HepG2 (cell line): ENCODE results near the gene SYT7. TPM values are rescaled to one million over a fixed set of nuclear protein-coding genes. Genes with fewer than 3 reads are reported as not detected.
A peak's percentile ranks its signal among the peaks of the same experiment; 100 is the strongest.

Experiments
- ARNT ChIP-seq: fragments of 450-650 bp; IDR thresholded peaks from 2 replicates; pipeline ENCODE4 v1.6.1; 2017
- ATF1 ChIP-seq: IDR thresholded peaks from 2 replicates; pipeline ENCODE4 v1.6.1; 2016; ENCODE audit warnings: mild to moderate bottlenecking, control low read depth
- FOSL1 ChIP-seq: sonication (generic); formaldehyde crosslinking; IDR thresholded peaks from 2 replicates; pipeline ENCODE4 v1.9.0; 2021; ENCODE audit warnings: missing genetic modification reagents, borderline replicate concordance
- GABPA ChIP-seq, 2 experiments: IDR thresholded peaks; 2 replicates each; pipeline ENCODE4 v1.6.1; 2011 to 2016; ENCODE audit warnings: low read depth in 2 of 2, low read length in 1 of 2, missing biosample characterization in 1 of 2, missing genetic modification characterization in 1 of 2
- KLF16 ChIP-seq, 2 experiments: sonication (generic) in 1 of 2; formaldehyde crosslinking in 1 of 2; IDR thresholded peaks; 2 replicates each; pipeline versions ENCODE4 v1.6.1 to v1.8.0; 2016 to 2023; ENCODE audit warnings: missing genetic modification reagents in 2 of 2, missing compliant biosample characterization in 1 of 2
- REPIN1 ChIP-seq: sonication (generic); formaldehyde crosslinking; IDR thresholded peaks from 2 replicates; pipeline ENCODE4 v1.8.0; 2022; ENCODE audit warnings: missing genetic modification reagents, low read depth, mild to moderate bottlenecking, borderline replicate concordance
- SMC3 ChIP-seq: IDR thresholded peaks from 2 replicates; pipeline ENCODE4 v1.6.1; 2011; ENCODE audit warnings: low read length, improper control_type of control experiment
- STAG1 ChIP-seq: sonication (generic); formaldehyde crosslinking; IDR thresholded peaks from 2 replicates; pipeline ENCODE4 v1.4.0; 2020; ENCODE audit warnings: missing genetic modification reagents
- THAP11 ChIP-seq: IDR thresholded peaks from 2 replicates; pipeline ENCODE4 v1.6.1; 2016; ENCODE audit warnings: missing biosample characterization, missing genetic modification reagents
- TRAFD1 ChIP-seq: sonication (generic); formaldehyde crosslinking; IDR thresholded peaks from 2 replicates; pipeline ENCODE4 v1.5.1; 2020; ENCODE audit warnings: missing genetic modification reagents, mild to moderate bottlenecking, borderline replicate concordance
- TRIM22 ChIP-seq: fragments of 450-650 bp; IDR thresholded peaks from 2 replicates; pipeline ENCODE4 v1.6.1; 2017
- XRCC5 ChIP-seq: fragments of 200-400 bp; formaldehyde crosslinking; optimal IDR thresholded peaks from 2 replicates; pipeline ENCODE3; 2017; ENCODE audit warnings: mild to moderate bottlenecking, low read length
- ZBTB7B ChIP-seq: sonication (generic); formaldehyde crosslinking; IDR thresholded peaks from 2 replicates; pipeline ENCODE4 v1.4.0; 2020; ENCODE audit warnings: missing genetic modification reagents
- ZGPAT ChIP-seq: IDR thresholded peaks from 2 replicates; pipeline ENCODE4 v1.6.1; 2016; ENCODE audit warnings: mild to moderate bottlenecking
- ZNF253 ChIP-seq: sonication (generic); formaldehyde crosslinking; IDR thresholded peaks from 2 replicates; pipeline ENCODE4 v1.8.0; 2022; ENCODE audit warnings: mild to moderate bottlenecking, missing genetic modification reagents, borderline replicate concordance
- ZNF264 ChIP-seq: sonication (generic); formaldehyde crosslinking; IDR thresholded peaks from 2 replicates; pipeline ENCODE4 v1.4.0; 2020; ENCODE audit warnings: missing genetic modification reagents
- ZNF280D ChIP-seq: sonication (generic); formaldehyde crosslinking; IDR thresholded peaks from 2 replicates; pipeline ENCODE4 v1.5.1; 2020; ENCODE audit warnings: mild to moderate bottlenecking, missing genetic modification reagents
- ZNF350 ChIP-seq: sonication (generic); formaldehyde crosslinking; IDR thresholded peaks from 2 replicates; pipeline ENCODE4 v1.4.0; 2020; ENCODE audit warnings: mild to moderate bottlenecking, low read depth, missing genetic modification reagents, borderline replicate concordance
- ZNF468 ChIP-seq: sonication (generic); formaldehyde crosslinking; IDR thresholded peaks from 2 replicates; pipeline ENCODE4 v1.8.0; 2022; ENCODE audit warnings: mild to moderate bottlenecking, moderate library complexity, missing genetic modification reagents
- ZNF572 ChIP-seq: sonication (generic); formaldehyde crosslinking; IDR thresholded peaks from 2 replicates; pipeline ENCODE4 v1.5.1; 2020; ENCODE audit warnings: mild to moderate bottlenecking, missing genetic modification reagents
- ZNF709 ChIP-seq: sonication (generic); formaldehyde crosslinking; IDR thresholded peaks from 2 replicates; pipeline ENCODE4 v1.5.0; 2020; ENCODE audit warnings: mild to moderate bottlenecking, missing genetic modification reagents
- ZSCAN12 ChIP-seq: sonication (generic); formaldehyde crosslinking; IDR thresholded peaks from 2 replicates; pipeline ENCODE4 v1.9.0; 2021; ENCODE audit warnings: mild to moderate bottlenecking, missing genetic modification reagents
- polyA plus RNA-seq, 8 experiments: library from polyadenylated mRNA; depleted of rRNA in 3 of 8; stranded (reverse) in 7 of 8; unstranded in 1 of 8; fragments of >200 nt; fragmentation: Illumina TruSeq in 4 of 8; extraction: Trizol in 4 of 8; gene quantifications; 2 replicates each; pipeline versions ENCODE4 v1.2.1 to v1.2.3, GENCODE V29; 2011 to 2016; ENCODE audit warnings: low read depth in 4 of 8, missing spikeins in 1 of 8, mixed read lengths in 1 of 8; ENCODE audit not compliant: insufficient read depth in 1 of 8
- total RNA-seq, 5 experiments: library from RNA; depleted of rRNA; stranded (reverse); fragments of >200 nt; fragmentation: Illumina TruSeq; extraction: Trizol; gene quantifications; 2 replicates each; pipeline ENCODE4 v1.2.3, GENCODE V29; 2016; ENCODE audit warnings: low read depth in 1 of 5

The SYT7 gene
- total and polyA plus RNA-seq, 2 of the 13 experiments (the other 11 are each of a cell fraction or from before 2014, with no cell fraction given) = 1.4 to 4.4 TPM

GRCh38 chr11:61516675-61517572 lies 64.0 kb downstream of the SYT7 start (continued):
- TF ChIP-seq TRIM22 = no peak
- peak; percentile 32; the same call in 1 of the 2 replicates for TF ChIP-seq ZNF350 (CRISPR knock-in tag)
- TF ChIP-seq ZSCAN12 (CRISPR knock-in tag) = no peak
- TF ChIP-seq ZNF264 (CRISPR knock-in tag) = no peak
- no peak for TF ChIP-seq ZNF253 (CRISPR knock-in tag)
- TF ChIP-seq ARNT = no peak
- TF ChIP-seq ATF1 (CRISPR knock-in tag) = no peak
- no peak for TF ChIP-seq ZNF280D
- TF ChIP-seq GABPA (IDR thresholded peaks at IDR 0.05; ENCODE audit: low read depth, low read length) = no peak
- TF ChIP-seq GABPA (CRISPR knock-in tag; IDR thresholded peaks at IDR 0.05; ENCODE audit: low read depth) = 0 out of 2 replicates have a peak, but pooled peaks have one; percentile 6
- peak; percentile 69; the same call in 1 of the 2 replicates for TF ChIP-seq ZBTB7B (CRISPR knock-in tag)
- TF ChIP-seq ZGPAT = no peak
- TF ChIP-seq SMC3 = peak; percentile 79
- peak; percentile 94 for TF ChIP-seq STAG1 (CRISPR knock-in tag)
- TF ChIP-seq XRCC5 = peak; percentile 51
- no peak for TF ChIP-seq FOSL1
- TF ChIP-seq THAP11 (CRISPR knock-in tag) = no peak
- TF ChIP-seq KLF16 (CRISPR knock-in tag; IDR thresholded peaks at IDR 0.05) = 0 out of 4 replicates have a peak, but pooled peaks of 1 of the 2 experiments have one; percentile 72
- TF ChIP-seq TRAFD1 (CRISPR knock-in tag) = no peak
- no peak for TF ChIP-seq ZNF468
- no peak for TF ChIP-seq REPIN1 (CRISPR knock-in tag)
- no peak for TF ChIP-seq ZNF709 (CRISPR knock-in tag)
- TF ChIP-seq ZNF572 (CRISPR knock-in tag) = peak; percentile 23; the same call in 1 of the 2 replicates
